Measurements from ENCODE around the gene ENO1. TPM values are rescaled to one million over a fixed set of nuclear protein-coding genes. Genes with fewer than 3 reads are reported as not detected.

Gene ENO1
- total RNA-seq, 2 donors from 2014 or later: 1,263 to 1,351 TPM

DNA sequence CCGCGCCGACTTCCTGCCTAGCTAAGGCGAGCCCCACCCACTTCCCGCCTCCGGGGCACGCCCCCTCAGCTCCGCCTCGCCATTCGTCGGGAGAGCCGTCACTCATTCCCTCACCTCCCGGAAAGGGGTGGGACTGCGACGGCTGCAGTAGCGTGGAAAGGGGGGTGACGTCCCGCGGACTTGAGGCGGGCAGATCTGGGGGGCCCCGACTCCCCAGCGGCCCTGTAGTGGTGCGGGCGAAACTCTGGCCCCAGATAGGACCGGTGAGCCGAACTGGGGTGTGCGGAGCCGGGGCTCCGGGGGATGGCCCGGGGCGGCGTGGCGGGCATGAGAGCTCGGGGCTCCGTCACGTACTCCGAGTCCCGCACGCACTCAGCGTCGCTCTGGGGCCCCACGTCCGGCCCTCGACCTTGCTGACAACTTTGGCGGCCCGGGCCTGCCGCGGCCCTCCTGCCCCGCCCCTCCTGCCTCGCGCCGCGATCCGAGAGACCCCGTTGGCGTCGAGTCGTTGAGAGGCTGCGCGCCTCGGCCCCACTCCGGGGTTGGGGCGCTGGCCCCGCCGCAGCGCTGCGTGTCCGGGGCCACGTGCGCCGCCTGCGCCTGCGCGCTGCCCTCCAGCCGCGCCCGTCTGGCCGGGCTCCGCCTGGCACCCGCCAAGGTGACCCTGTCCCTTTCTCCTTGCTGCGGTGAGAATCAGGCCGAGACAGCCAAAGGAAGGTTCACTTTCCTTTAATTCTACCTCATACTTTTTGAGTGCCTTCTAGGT lies 395 bp upstream of the ENO1 start:
- Histone ChIP-seq H3K27ac (ENCODE audit: low read depth, low read length) (peak overlapping the region; percentile 91), H3K9me3 (ENCODE audit: control insufficient read depth, low read length) (no peaks in the 10 kb centered on the region), H3K36me3 (ENCODE audit: control insufficient read depth, insufficient read depth, low read length) (peaks cover 34% of the 10 kb centered on the region), H3K4me3 (ENCODE audit: low read length) (peak overlapping the region; percentile 95), H3K4me1 (ENCODE audit: control insufficient read depth, insufficient read depth, low read length) (peaks cover 24% of the 10 kb centered on the region), H3K9ac (ENCODE audit: extremely low read depth, low read length, poor library complexity, severe bottlenecking) (peak overlapping the region; percentile 95), H3K27me3 (ENCODE audit: control insufficient read depth, insufficient read depth, low read length, poor library complexity, severe bottlenecking) (no peaks in the 10 kb centered on the region)
- H3K27me3 Mint-ChIP-seq (ENCODE audit: insufficient read depth): no peaks in the 10 kb centered on the region
- peak; percentile 99 for DNase-seq
- peaks cover 35% of the 10 kb centered on the region for H3K36me3 Mint-ChIP-seq (ENCODE audit: low read depth)
- H3K4me3 Mint-ChIP-seq: peak overlapping the region; percentile 95
- TF ChIP-seq, protein P1, sequence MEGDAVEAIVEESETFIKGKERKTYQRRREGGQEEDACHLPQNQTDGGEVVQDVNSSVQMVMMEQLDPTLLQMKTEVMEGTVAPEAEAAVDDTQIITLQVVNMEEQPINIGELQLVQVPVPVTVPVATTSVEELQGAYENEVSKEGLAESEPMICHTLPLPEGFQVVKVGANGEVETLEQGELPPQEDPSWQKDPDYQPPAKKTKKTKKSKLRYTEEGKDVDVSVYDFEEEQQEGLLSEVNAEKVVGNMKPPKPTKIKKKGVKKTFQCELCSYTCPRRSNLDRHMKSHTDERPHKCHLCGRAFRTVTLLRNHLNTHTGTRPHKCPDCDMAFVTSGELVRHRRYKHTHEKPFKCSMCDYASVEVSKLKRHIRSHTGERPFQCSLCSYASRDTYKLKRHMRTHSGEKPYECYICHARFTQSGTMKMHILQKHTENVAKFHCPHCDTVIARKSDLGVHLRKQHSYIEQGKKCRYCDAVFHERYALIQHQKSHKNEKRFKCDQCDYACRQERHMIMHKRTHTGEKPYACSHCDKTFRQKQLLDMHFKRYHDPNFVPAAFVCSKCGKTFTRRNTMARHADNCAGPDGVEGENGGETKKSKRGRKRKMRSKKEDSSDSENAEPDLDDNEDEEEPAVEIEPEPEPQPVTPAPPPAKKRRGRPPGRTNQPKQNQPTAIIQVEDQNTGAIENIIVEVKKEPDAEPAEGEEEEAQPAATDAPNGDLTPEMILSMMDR (conservative IDR thresholded peaks at IDR 0.05): peak; percentile 40
- peak overlapping the region; percentile 97 for H3K27ac Mint-ChIP-seq
- H3K9me3 Mint-ChIP-seq: no peaks in the 10 kb centered on the region
- 1% methylated on average over 40 to 82 of the region's 82 CpGs for whole genome bisulfite sequencing, 2 experiments (ENCODE audit: insufficient coverage in 1 of 2, insufficient read length in 1 of 2)
- H3K4me1 Mint-ChIP-seq: peaks cover 43% of the 10 kb centered on the region

DNA sequence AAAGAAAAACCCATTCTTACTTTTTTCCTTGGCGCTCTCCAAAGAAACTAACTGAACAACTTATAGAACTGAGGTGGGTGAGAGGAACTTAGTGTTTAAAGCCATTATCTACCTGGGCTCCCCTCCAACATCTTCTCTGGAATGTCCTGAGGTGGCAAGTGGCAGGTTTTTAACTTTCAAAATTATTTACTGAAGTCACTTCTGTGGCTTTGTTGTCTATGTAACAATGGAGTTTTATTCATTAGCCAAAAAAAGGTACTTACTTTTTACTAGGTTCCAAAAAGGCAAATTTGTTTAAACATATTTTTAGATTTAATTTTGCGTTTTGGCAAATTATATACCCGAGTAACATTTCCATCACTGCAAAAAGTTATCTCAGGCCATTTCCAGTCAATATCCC lies 2.4 kb downstream of the ENO1 start:
- peak overlapping the region; percentile 87 for H3K27ac Mint-ChIP-seq
- Histone ChIP-seq H3K9ac (ENCODE audit: extremely low read depth, low read length, poor library complexity, severe bottlenecking) (peak overlapping the region; percentile 95), H3K36me3 (ENCODE audit: control insufficient read depth, insufficient read depth, low read length) (peaks cover 62% of the 10 kb centered on the region)

DNA sequence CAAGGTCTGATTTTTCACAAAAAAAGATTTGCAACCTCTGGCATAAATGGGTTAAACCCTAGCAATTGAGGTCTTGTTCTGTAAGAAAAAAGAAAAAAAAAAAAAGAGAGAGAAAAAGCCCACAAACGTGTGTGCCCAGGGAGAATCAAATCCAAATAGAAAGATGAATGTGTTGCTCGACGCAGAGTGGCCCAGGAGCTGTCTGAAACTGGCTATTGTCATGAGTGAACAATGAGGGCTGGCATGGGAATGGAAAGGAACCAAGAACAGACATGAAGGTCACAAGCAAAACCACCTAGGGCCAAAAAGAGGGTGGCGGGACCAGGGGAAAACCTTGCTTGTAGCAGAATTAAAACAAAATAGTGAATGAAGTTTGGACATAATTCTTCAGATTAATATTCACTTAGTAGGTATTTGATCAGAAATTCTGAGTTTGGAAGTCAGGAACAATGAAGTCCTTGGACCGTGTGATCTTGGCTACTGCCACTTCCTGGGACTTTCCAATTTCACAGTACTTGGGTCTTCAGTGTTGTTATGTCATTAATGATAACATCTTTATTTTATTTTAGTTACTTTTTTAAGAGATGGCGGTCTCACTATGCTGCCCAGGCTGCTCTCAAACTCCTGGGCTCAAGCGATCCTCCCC lies 3.1 kb downstream of the ENO1 start:
- Histone ChIP-seq H3K27ac (ENCODE audit: low read depth, low read length) (peak overlapping the region; percentile 28), H3K9ac (ENCODE audit: extremely low read depth, low read length, poor library complexity, severe bottlenecking) (peak overlapping the region; percentile 95)
- peaks cover 70% of the 10 kb centered on the region for H3K36me3 Mint-ChIP-seq (ENCODE audit: low read depth)

More for the DNA sequence above, 2.4 kb downstream of the ENO1 start:
- WGBS, 2 experiments (ENCODE audit: insufficient coverage in 1 of 2, insufficient read length in 1 of 2): 80% methylated on average over 2 of the region's 3 CpGs; no CpG with 5 or more reads in 1 of the 2 experiments
- no peaks in the 10 kb centered on the region for H3K9me3 ChIP-seq (ENCODE audit: control insufficient read depth, low read length)
- Mint-ChIP-seq H3K9me3 (no peaks in the 10 kb centered on the region), H3K36me3 (ENCODE audit: low read depth) (peaks cover 63% of the 10 kb centered on the region), H3K4me3 (peak overlapping the region; percentile 95), H3K4me1 (peaks cover 62% of the 10 kb centered on the region), H3K27me3 (ENCODE audit: insufficient read depth) (no peaks in the 10 kb centered on the region)
- TF ChIP-seq, protein P1 (conservative IDR thresholded peaks at IDR 0.05): no peak
- no peak overlapping the region for H3K27ac ChIP-seq (ENCODE audit: low read depth, low read length)
- peak overlapping the region; percentile 95 for H3K4me3 ChIP-seq (ENCODE audit: low read length)
- peaks cover 45% of the 10 kb centered on the region for H3K4me1 ChIP-seq (ENCODE audit: control insufficient read depth, insufficient read depth, low read length)
- no peaks in the 10 kb centered on the region for H3K27me3 ChIP-seq (ENCODE audit: control insufficient read depth, insufficient read depth, low read length, poor library complexity, severe bottlenecking)
- no peak for DNase-seq

More for the DNA sequence above, 3.1 kb downstream of the ENO1 start:
- Mint-ChIP-seq H3K4me1 (peaks cover 62% of the 10 kb centered on the region), H3K4me3 (peak overlapping the region; percentile 95), H3K9me3 (no peaks in the 10 kb centered on the region), H3K27ac (peak overlapping the region; percentile 86), H3K27me3 (ENCODE audit: insufficient read depth) (no peaks in the 10 kb centered on the region)
- Histone ChIP-seq H3K36me3 (ENCODE audit: control insufficient read depth, insufficient read depth, low read length) (peaks cover 70% of the 10 kb centered on the region), H3K27me3 (ENCODE audit: control insufficient read depth, insufficient read depth, low read length, poor library complexity, severe bottlenecking) (no peaks in the 10 kb centered on the region), H3K4me3 (ENCODE audit: low read length) (peak overlapping the region; percentile 95), H3K9me3 (ENCODE audit: control insufficient read depth, low read length) (no peaks in the 10 kb centered on the region), H3K4me1 (ENCODE audit: control insufficient read depth, insufficient read depth, low read length) (peaks cover 44% of the 10 kb centered on the region)
- TF ChIP-seq, protein P1 (conservative IDR thresholded peaks at IDR 0.05): no peak
- no peak for DNase-seq
- 58 to 86% methylated on average over 4 to 7 of the region's 7 CpGs for WGBS, 2 experiments (ENCODE audit: insufficient coverage in 1 of 2, insufficient read length in 1 of 2)
